ENCODE data around the gene PRKCB. TPM values are rescaled to one million over a fixed set of nuclear protein-coding genes. Genes with fewer than 3 reads are reported as not detected.
"Not testable (repeated sequence)": the region's sequence is repeated elsewhere in the genome, so short reads cannot be mapped to it uniquely, and the experiment has no call there.

PRKCB gene
- polyA plus RNA-seq, 3 donors: 4.1 to 5.4 (median 4.2) TPM

DNA sequence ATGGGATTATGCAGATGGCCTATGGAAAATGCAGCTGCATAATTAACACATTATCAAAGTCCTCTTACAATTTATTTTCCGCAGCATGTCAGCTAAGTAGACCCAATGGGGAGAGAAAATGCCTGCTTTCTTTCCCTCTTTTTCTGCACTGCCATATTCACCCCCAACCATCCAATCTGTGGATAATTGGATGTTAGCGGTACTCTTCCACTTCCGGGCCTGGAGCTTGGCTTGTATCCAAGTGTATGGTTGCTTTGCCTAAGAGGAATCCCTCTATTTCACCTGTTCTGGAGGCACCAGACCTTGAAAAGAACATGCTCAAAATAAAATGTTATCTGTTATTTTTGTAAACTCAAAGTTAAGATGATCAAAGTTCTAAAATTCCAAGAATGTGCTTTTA is 379.2 kb downstream of the PRKCB start:
- no peak for DNase-seq (ENCODE audit: extremely low read depth in 1 of 11, low read depth in 9 of 11, low spot score in 4 of 11)

DNA sequence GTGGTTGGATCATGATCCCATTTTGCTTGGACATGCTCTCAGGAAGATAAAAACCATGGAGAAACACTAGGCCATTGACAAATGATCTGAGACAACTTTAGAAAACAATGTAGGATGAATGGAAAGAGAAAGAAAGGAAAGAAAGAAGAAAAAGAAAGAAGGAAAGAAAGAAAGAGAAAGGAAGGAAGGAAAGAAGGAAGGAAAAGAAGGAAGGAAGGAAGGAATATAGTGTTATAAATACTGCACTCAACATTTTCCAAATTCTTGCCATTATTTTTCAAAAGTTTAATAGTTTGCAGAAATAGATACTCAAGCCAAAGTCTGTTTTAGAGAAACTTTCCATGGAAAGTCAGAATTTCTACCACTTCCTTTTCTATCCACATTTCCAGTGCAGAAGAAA is 381.2 kb downstream of the PRKCB start:
- DNase-seq (ENCODE audit: extremely low read depth in 1 of 11, low read depth in 9 of 11, low spot score in 4 of 11): no peak

DNA sequence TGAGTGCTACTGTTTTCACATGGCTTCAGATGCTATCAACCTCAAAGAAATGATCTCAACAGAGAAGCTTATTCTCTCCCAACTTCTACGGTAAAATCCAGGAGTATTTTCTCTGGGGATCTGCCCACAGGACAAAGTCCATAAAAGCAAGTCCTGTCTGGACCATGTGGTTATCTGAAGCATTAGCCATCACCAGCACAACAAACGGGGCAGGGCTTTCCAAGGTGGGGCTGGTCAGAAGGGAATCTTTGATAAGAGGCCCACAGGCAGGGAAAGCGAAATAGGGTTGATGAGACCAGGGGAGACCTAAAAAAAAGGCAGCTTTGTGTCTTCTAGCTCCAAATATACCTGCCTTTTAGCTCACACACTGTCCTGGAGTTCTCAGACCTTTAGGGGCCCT is 381.7 kb downstream of the PRKCB start:
- no peak for DNase-seq (ENCODE audit: extremely low read depth in 1 of 11, low read depth in 9 of 11, low spot score in 4 of 11)

DNA sequence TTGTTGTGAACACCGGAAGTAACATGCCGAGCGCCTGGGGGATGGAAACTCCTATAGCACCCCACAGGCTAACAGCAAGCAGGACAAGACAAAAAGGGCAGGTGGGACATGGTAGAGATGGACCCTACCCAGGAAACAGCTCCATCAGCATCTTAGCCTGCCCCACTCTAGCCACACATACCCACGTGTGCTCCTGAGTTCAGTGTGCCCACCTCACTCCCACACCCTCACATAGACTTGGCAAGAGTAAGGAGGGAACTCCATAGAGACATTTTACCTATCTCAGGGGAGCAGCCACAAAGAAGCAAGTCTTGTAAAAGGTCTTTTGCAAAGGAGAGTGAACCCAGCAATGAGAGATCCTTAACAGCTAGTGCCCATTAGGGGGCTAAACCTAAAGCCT is 382.5 kb downstream of the PRKCB start:
- DNase-seq (ENCODE audit: extremely low read depth in 1 of 11, low read depth in 9 of 11, low spot score in 4 of 11): no peak

DNA sequence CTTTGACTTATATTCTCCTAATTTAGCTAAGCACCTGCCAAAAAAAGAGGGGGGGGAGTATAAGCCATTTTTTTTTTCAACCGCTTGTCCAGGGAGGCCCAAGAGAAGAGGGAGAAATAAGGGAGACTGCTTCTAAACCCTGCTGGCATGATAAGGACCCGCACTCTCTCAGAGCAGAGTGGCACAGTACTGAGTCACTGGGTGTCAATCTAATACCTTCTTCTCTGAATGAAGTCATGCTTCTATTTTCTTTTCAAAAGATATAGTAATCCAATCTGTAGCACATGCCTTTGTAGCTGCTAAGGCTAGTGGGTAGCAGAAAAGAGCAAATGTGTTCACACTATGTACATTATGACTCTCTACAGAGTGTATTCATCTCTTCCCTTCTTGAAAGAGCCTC is 385.4 kb downstream of the PRKCB start:
- no peak for DNase-seq (ENCODE audit: extremely low read depth in 1 of 11, low read depth in 9 of 11, low spot score in 4 of 11)

- no peak for DNase-seq (ENCODE audit: extremely low read depth in 1 of 11, low read depth in 9 of 11, low spot score in 4 of 11)
Measured at GRCh38 chr16:24228514-24228913, 392.7 kb downstream of the PRKCB start.

DNA sequence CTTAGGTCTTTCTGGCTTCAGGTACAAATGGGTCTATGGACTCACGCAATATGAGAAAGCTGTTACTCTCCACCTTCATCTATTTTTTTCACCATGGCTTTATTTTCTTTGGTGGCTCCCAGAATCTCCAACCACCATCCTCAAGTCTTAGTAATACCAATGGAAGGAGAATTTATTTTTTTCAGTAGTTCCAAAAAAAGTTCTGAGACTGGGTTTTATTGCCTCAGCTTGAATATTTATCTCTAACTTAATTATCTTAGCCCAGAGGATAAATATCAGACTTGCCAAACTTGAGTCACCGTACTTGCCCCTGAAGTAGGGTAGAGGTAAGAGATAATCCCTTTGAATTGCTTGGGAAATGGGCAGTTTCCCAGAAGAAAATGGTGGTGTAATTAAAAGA is 397.2 kb downstream of the PRKCB start:
- DNase-seq (ENCODE audit: extremely low read depth in 1 of 11, low read depth in 9 of 11, low spot score in 4 of 11): no peak

DNA sequence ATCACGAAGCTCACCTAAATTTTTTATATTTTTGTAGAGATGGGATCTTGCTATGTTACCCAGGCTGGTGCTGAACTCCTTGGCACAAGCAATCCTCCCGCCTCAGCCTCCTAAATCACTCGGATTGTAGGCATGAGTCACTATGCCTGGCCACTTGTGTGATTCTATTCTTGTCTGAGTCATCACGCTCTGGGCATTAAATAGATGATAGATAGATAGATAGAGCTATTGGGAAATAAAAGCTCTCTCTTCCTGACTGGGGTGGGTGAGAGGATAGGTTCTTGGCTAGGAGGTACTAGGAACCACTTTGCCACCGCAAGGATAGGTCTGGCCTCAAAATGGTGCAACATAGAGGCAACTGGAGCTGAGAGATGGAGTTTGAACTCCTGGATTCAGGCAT is 399.0 kb downstream of the PRKCB start:
- DNase-seq (ENCODE audit: extremely low read depth in 1 of 11, low read depth in 9 of 11, low spot score in 4 of 11): no peak

DNA sequence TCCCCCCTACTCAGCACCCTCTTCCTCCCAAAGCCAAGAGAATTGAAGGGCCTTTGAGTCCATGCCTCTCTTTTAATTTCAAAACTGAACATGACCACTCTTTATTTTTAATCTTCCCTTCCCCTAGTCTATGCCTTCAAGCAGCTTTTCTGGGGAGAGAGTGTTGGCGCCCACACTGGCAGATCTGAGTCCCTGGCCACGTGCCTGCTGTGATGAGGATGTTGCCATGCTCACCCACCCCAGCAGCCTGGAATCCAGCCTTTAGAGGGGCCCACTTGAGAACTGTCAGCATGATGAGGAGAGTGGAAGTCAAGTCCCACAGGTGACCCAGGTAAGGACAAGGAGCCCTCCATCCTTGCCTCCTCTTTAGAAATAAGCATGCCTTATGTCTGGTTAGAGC is 400.0 kb downstream of the PRKCB start:
- no peak for DNase-seq (ENCODE audit: extremely low read depth in 1 of 11, low read depth in 9 of 11, low spot score in 4 of 11)

DNA sequence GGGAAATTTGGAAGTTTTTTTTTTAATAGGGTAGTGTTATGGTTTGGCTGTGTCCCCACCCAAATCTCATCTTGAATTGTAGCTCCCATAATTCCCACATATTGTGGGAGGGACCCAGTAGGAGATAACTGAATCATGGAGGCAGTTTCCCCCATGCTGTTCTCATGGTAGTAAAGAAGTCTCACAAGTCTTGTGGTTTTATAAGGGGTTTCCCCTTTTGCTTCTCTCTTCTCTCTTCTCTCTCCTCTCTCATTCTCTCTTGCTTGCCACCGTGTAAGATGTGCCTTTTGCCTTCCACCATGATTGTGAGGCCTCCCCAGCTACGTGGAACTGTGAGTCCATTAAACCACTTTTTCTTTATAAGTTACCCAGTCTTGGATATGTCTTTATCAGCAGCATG is 403.1 kb downstream of the PRKCB start:
- DNase-seq (ENCODE audit: extremely low read depth in 1 of 11, low read depth in 9 of 11, low spot score in 4 of 11): not testable (repeated sequence)

GRCh38 chr16:24246911-24247607 is 411.3 kb downstream of the PRKCB start:
- DNase-seq (ENCODE audit: extremely low read depth in 1 of 11, low read depth in 9 of 11, low spot score in 4 of 11): no peak

DNA sequence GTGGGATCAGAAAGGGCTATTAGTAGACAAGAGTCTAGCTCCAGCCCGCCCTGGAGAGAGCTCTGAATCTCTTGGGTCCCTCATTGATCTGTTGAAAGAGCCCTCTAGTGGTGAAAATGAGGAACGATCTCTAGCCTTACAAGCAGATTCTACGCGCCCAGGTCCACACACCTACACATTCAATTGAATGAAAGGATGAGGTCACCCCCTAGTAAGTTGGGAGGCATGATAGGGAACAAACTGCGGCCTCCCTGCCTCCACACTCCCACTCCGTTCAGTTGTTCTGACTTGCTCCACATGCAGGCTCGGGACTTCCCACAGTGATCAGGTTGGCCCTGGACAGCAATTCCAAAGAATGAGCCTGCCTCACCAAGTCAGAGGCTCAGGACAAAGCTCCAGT is 417.4 kb downstream of the PRKCB start:
- peak in 3 of 11 donors; percentile 6 to 21 (median 13) for DNase-seq (ENCODE audit: extremely low read depth in 1 of 11, low read depth in 9 of 11, low spot score in 4 of 11)

- DNase-seq (ENCODE audit: extremely low read depth in 1 of 11, low read depth in 9 of 11, low spot score in 4 of 11): peak; percentile 31 to 85 (median 76)
Measured at GRCh38 chr16:24255456-24256371, 419.9 kb downstream of the PRKCB start, which contains the start of gene CACNG3. Gene CACNG3, plus strand, starts transcription at chr16:24256335. Its CDS starts 420 bp downstream, at chr16:24256755.

- DNase-seq (ENCODE audit: extremely low read depth in 1 of 11, low read depth in 9 of 11, low spot score in 4 of 11): no peak
Measured at GRCh38 chr16:24257958-24258357, 422.2 kb downstream of the PRKCB start.

DNA sequence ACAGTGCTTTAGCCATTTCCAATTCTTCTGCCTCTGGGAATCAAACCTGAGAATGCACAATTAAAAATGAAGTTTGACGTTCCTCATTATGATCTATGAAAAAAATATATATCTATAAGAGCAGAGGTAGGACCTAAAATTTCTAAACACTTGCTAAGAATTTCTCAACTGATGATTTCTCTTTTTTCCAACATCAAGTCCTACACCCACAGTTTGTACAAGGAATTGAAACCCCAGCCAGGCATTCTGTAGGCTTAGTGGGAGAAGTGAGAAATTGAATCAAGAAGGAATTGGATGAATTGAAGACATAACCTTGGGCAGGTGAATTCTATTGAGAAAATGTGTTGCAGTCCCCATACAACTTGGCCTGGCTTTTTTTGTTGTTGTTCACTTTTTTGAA is 423.0 kb downstream of the PRKCB start:
- no peak for DNase-seq (ENCODE audit: extremely low read depth in 1 of 11, low read depth in 9 of 11, low spot score in 4 of 11)

- no peak for DNase-seq (ENCODE audit: extremely low read depth in 1 of 11, low read depth in 9 of 11, low spot score in 4 of 11)
Measured at GRCh38 chr16:24262816-24263215, 427.0 kb downstream of the PRKCB start.

Data from renal cortex interstitium (tissue), 11 donors.